Stomach (tissue), 4 donors: ENCODE results near the gene TAS1R1.

ENCODE experiments used
- EP300 ChIP-seq: sonication (generic); formaldehyde crosslinking; IDR thresholded peaks from one replicate; pipeline ENCODE4 v1.6.1; 2017; ENCODE audit warnings: antibody characterized with exemption
- TF ChIP-seq, protein P1 (sequence below), 7 experiments: fragments of 450-650 bp in 4 of 7; fragments of 200-600 bp in 3 of 7; sonication (generic) in 3 of 7; IDR thresholded peaks; one replicate each; pipeline ENCODE4 v1.5.1; 2016 to 2019; ENCODE audit warnings: antibody characterized with exemption in 7 of 7, control low read depth in 2 of 7, mild to moderate bottlenecking in 1 of 7

DNA sequence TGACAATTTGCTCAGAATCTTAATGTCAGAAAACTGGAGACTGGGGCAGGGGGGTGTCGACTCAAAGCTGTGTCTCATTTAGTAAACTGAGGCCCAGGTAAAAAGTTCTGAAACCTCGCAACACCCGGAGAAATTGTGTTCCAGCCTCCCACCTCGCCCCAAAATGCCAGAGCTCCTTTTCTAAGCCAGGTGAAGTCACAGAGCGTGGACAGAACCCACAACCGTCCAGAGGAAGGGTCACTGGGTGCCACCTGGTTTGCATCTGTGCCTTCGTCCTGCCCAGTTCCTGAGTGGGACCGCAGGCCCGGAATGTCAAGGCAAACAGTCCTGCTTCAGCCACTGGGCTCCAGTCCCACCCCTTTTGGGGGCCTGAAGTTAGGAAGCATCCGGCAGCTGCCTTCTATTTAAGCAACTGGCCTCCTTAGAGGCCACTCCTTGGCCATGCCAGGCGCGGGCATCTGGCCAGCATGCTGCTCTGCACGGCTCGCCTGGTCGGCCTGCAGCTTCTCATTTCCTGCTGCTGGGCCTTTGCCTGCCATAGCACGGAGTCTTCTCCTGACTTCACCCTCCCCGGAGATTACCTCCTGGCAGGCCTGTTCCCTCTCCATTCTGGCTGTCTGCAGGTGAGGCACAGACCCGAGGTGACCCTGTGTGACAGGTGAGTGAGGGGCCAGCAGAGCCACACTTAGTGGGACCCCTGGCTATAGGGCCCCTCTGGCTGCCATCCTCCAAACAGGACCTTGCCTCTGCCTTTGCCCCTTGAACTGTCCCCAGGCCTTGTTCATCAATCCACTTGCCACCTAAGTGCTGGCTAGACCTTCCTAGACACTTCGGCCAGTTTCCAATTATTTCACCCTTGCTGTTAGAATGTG, at the start of gene TAS1R1:
- TF ChIP-seq, protein P1, sequence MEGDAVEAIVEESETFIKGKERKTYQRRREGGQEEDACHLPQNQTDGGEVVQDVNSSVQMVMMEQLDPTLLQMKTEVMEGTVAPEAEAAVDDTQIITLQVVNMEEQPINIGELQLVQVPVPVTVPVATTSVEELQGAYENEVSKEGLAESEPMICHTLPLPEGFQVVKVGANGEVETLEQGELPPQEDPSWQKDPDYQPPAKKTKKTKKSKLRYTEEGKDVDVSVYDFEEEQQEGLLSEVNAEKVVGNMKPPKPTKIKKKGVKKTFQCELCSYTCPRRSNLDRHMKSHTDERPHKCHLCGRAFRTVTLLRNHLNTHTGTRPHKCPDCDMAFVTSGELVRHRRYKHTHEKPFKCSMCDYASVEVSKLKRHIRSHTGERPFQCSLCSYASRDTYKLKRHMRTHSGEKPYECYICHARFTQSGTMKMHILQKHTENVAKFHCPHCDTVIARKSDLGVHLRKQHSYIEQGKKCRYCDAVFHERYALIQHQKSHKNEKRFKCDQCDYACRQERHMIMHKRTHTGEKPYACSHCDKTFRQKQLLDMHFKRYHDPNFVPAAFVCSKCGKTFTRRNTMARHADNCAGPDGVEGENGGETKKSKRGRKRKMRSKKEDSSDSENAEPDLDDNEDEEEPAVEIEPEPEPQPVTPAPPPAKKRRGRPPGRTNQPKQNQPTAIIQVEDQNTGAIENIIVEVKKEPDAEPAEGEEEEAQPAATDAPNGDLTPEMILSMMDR (IDR thresholded peaks at IDR 0.05) = no peak
- no peak for TF ChIP-seq EP300
